Kasumi-1 (cell line): ENCODE results near the gene NAPEPLD.
"Not testable (repeated sequence)": the region's sequence is repeated elsewhere in the genome, so short reads cannot be mapped to it uniquely, and the experiment has no call there.

Experiments used
- DNase-seq, 2 experiments: peaks; one replicate each; lab custom pipeline; 2025; lab: John Stamatoyannopoulos, UW

The NAPEPLD gene

DNA sequence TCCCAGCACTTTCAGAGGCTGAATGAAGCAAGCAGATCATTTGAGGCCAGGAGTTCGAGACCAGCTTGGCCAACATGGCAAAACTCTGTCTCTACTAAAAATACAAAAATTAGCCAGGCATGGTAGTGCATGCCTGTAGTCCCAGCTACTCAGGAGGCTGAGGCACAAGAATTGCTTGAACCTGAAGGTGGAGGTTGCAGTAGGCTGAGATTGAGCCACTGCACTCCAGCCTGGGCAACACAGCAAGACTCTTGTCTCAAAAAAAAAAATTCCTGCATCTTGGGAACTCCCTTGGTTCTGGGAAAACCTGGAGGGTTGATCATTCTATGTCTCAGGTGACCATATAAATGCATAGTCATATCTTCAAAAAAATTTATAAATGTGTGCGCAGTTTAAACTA, 4.1 kb downstream of the NAPEPLD start:
- DNase-seq = not testable (repeated sequence)

- no peak for DNase-seq
Observed at GRCh38 chr7:103143868-103144267, 5.0 kb downstream of the NAPEPLD start.

DNA sequence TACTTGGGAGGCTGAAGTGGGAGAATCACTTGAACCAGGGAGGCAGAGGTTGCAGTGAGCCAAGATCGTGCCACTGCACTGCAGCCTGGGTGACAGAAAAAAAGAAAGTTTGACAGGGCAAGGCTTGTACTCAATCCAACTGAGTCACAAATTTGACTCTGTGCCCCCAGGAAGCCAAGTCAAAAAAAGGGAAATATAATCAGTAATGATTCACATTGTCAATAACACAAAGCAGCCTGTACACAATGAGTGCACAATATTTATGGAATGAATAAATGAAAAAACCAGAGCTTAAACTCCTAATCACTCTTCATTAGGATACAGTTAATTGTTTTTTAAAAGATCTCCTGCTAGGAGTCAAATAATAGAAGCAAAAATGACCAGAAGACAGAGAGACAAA, 6.4 kb downstream of the NAPEPLD start:
- no peak for DNase-seq

GRCh38 chr7:103141753-103142404, 7.0 kb downstream of the NAPEPLD start:
- DNase-seq = peak in 1 of 2 experiments; percentile 14

- DNase-seq = no peak
Observed at GRCh38 chr7:103140685-103141084, 8.2 kb downstream of the NAPEPLD start.

DNA sequence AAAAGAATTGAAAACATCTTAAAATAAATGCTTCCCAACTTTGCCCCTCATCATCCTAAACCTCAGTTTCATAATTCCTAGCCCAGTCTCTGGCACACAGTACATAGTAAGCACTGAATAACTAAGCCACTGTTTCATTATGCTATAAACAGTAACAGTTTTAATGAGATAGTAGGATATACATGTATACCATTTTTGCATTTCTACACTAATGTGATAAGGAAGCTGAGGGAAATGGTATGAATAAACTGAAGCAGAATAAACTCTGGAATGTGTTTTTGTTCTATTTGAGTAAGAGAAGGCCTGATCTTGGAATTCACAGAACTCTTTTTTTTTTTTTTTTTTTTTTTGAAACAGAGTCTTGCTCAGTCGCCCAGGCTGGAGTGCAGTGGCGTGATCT, 8.8 kb downstream of the NAPEPLD start:
- DNase-seq = no peak

GRCh38 chr7:103134836-103135554, 13.9 kb downstream of the NAPEPLD start:
- no peak for DNase-seq

DNA sequence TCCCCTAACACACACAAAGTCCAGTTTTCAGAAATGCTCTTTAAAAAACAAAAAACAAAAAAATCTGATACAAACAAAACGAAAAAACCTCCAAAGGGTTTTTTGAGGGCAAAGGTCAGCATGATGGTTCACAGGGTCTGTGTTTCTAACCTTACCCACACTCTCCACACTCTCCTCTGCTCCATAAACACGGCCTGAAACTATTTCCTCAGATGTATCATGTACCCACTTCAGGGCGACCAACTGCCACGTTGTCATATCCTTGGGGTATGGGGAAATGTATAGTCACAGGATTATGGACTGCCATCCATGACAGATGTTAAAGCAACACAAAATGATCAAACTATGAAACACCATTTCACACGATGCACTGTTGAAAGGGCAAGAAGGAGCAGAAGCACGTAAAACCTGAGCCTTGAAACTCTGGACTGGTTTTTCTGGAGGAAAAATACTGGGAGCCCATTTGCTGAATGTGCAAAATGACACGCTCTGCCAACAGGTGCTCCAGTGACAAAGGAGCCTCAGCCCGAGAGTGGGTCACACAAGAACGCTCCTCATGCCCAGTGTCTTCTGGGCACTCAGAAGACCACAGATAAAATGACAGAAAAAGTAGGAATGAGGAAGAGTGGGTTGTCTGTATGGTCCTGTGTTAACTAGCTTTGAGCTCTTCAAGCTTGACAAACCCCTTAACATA, 15.8 kb downstream of the NAPEPLD start:
- no peak for DNase-seq

DNA sequence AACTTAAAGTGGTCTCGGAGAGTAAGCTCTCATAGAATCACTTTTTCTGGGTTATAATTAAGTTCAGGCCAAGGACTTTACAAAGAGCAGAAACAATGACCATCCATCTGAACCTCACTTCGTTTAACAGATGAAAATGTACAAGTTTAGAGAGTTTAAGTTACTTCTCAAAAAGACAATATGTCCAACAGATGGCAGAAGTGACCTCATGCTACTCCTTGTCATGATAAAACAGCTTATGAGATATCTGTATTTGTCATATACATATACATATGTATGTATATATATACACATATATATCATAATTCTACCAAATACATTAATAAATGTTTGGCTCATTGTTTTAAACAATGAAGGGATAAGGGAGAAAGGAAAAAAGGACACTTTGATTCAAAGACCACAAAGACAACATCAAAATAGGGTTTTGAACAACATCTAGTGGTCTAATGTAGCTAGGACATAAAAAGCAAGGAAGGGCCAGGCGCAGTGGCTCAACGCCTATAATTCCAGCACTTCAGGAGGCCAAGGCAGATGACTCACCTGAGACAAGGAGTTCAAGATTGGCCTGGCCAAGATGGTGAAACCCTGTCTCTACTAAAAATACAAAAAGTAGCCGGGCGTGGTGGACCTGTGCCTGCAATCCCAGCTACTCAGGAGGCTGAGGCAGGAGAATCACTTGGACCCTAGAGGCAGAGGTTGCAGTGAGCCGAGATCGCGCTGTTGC, 17.8 kb downstream of the NAPEPLD start:
- no peak for DNase-seq

- no peak for DNase-seq
Observed at GRCh38 chr7:103129702-103130549, 19.0 kb downstream of the NAPEPLD start.

- DNase-seq = no peak
Observed at GRCh38 chr7:103127006-103127405, 21.9 kb downstream of the NAPEPLD start.

- DNase-seq = no peak
Observed at GRCh38 chr7:103124429-103124979, 24.4 kb downstream of the NAPEPLD start.

DNA sequence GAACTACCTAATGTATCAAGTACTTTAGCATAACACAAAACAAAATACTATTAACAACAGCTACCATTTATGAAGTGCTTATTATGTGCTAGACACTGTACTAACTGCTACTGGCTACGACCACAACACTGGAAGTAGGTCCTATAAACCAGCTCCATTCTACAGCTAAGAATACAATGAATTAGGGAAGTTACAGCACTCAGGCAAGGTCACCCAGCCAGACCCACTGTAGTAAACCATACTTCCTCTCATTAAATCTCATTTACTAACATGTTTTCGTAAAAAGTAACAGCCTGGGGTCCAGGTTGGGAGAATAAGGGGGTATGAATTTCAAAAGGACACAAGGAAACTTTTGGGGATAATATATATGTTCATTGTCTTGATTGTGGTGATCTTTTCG, 25.4 kb downstream of the NAPEPLD start:
- DNase-seq = peak; percentile 76 to 81

- no peak for DNase-seq
Observed at GRCh38 chr7:103121641-103122040, 27.3 kb downstream of the NAPEPLD start.

GRCh38 chr7:103120362-103120761, 28.5 kb downstream of the NAPEPLD start:
- DNase-seq = no peak

DNA sequence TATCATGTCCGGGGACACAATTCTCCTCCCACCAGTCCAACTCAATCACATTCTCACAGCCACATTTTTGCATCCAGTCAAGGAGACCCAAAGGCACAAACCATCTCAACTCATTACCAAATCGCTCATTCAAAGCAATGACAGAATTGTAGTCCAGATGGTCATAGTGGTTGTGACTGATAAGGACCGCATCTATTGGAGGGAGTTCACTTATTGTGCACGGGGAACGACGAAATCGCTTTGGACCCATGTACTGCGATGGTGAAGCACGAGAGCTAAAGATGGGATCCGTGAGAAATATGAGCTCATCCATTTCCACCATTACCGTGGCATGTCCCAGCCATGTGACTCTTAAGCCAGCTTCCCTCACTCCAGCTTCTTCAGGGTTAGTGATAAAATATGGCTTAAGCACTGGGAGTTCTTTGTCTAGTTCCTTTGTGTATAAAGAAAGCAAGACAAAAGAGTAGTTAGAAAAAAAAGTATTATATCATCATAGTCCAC, 29.1 kb downstream of the NAPEPLD start:
- DNase-seq = no peak

- no peak for DNase-seq
Observed at GRCh38 chr7:103117465-103117864, 31.4 kb downstream of the NAPEPLD start.

DNA sequence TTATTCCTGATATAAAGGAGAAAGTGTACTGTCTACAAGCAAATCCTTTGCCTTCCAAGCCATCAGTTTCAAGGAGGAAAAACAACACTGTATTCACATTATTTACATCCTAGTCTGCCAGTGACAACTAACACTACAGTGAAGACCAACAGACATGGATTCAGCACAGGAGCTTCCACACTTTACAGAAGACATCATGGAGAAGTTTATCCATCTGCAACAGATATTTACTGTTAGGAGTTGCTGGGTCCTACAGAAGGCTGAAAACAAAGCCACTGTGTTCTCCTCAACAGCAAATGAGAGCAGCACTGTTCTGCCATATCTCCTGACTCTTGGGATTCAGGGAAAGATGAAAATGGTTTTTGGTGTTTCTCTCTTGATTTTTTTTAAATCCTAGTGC, 31.9 kb downstream of the NAPEPLD start:
- no peak for DNase-seq

DNA sequence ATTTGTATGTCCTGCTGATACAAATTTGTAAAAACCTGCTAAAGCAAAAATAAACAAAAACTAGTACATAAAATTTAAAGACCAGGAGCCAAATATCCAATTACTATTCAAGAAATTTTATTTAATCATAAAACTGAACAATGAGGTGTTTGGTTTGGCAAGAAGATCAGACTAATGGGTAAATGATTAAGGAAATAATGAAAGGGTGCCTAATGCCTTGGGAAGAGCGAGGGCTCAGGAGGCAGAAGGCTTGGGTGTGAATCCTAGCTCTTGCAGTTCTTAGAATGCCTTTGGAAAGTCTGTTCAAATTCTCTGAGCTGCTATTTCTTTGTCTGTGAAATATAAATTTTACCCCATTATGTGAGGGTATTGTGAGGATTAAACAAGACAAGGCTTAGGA, 32.4 kb downstream of the NAPEPLD start:
- no peak for DNase-seq

- DNase-seq = no peak
Observed at GRCh38 chr7:103115771-103116170, 33.1 kb downstream of the NAPEPLD start.

DNA sequence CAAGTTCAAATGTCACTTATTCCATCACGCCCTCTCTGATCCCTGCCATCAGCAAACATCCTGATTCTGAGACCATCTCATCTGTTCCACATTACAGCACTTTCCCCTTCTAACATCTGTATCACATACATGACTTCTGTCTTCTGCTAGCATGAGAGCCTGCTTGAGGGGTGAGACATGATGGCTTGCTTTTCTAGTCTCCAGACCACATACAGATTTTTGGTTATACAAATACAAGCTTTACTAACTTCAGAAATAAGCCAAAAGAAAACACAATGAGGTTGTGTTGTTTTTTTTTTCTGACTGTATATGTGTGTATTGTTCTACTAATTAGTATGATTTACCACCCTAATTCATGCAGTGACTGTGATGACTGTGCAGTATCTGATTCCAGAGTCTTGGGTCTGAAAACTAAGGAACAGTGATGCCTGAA, 34.3 kb downstream of the NAPEPLD start:
- DNase-seq = no peak
